KMS-11 (cell line): ENCODE results near the gene SETD1A.
A peak's percentile ranks its signal among the peaks of the same experiment; 100 is the strongest.

Experiments used
- H2AFZ ChIP-seq: fragments of 200-600 bp; sonication (generic); 2 replicates; pipeline ENCODE4 v1.6.1; 2016; ENCODE audit warnings: antibody characterized with exemption, mixed run types, low read depth
- H3K27ac ChIP-seq: fragments of 200-600 bp; sonication (generic); 2 replicates; pipeline ENCODE4 v1.6.1; 2016; ENCODE audit warnings: mild to moderate bottlenecking, mixed run types
- H3K27me3 ChIP-seq: fragments of 200-600 bp; sonication (generic); 2 replicates; pipeline ENCODE4 v1.6.1; 2017; ENCODE audit warnings: mild to moderate bottlenecking, low read depth, mixed run types, moderate library complexity; ENCODE audit not compliant: insufficient read depth
- H3K36me3 ChIP-seq: fragments of 200-600 bp; sonication (generic); 2 replicates; pipeline ENCODE4 v1.6.1; 2017; ENCODE audit warnings: mild to moderate bottlenecking, mixed run types; ENCODE audit not compliant: insufficient read depth
- H3K4me1 ChIP-seq: fragments of 200-600 bp; sonication (generic); 2 replicates; pipeline ENCODE4 v1.6.1; 2016; ENCODE audit warnings: mild to moderate bottlenecking, low read depth, mixed run types; ENCODE audit not compliant: poor library complexity, severe bottlenecking
- H3K4me2 ChIP-seq: fragments of 200-600 bp; sonication (generic); 2 replicates; pipeline ENCODE4 v1.7.0; 2016; ENCODE audit warnings: mild to moderate bottlenecking, mixed run types
- H3K4me3 ChIP-seq: fragments of 200-600 bp; sonication (generic); IDR thresholded peaks from 2 replicates; pipeline ENCODE4 v1.6.1; 2017; ENCODE audit warnings: low read depth, low read length, mixed read lengths; ENCODE audit not compliant: insufficient read depth
- H3K79me2 ChIP-seq: fragments of 200-600 bp; sonication (generic); 2 replicates; pipeline ENCODE4 v1.6.1; 2016; ENCODE audit warnings: low read depth, mixed run types; ENCODE audit not compliant: insufficient read depth
- H3K9ac ChIP-seq: fragments of 200-600 bp; sonication (generic); 2 replicates; pipeline ENCODE4 v1.6.1; 2016; ENCODE audit warnings: mild to moderate bottlenecking, mixed run types
- H4K20me1 ChIP-seq: fragments of 200-600 bp; sonication (generic); 2 replicates; pipeline ENCODE4 v1.6.1; 2016; ENCODE audit warnings: mild to moderate bottlenecking, mixed run types; ENCODE audit not compliant: insufficient read depth
- TF ChIP-seq, protein P1 (sequence below): fragments of 200-600 bp; sonication (generic); conservative IDR thresholded peaks from 2 replicates; pipeline ENCODE4 v1.6.1; 2017; ENCODE audit warnings: low read depth, mild to moderate bottlenecking, antibody characterized with exemption, low read length, moderate library complexity, mixed read lengths

SETD1A gene

DNA sequence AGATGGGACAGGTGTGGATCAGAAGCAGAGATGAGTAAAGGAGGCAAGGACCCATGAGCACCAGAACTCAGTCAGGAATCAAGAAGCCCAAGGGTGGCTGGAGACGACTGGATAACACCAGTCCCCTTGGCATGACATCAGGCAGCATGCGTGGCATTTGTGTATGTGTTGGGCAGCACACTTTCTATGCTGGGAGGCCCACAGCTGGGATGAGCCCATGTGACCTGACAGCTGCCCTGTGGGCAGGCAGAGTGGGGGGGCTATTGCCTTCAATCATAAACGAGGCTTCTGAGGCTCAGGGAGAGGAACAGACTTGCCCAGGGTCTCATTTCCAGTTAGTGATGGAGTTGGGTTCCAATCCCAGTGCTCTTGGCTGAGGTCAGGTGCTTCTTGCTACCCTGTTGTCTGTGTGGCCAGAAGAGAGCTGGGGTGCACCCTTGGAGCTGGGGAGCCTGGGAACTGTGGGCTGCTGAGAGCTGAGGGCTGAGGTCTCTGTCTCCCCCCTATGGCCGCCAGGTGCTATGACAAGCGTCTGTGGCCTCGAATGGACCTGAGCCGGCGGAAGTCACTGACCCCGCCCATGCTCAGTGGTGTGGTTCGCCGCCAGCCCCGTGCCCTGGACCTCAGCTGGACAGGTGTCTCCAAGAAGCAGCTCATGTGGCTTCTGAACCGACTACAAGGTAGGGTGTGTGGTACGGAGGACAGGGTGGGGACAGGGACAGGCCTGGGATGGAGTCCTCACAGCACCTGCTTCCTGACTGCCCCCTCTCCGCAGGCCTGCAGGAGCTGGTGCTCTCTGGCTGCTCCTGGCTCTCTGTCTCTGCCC is 15.7 kb upstream of the SETD1A start:
- 0 out of 2 replicates have a peak overlapping the region, but pooled peaks have one; percentile 4 for H3K9ac ChIP-seq
- H3K4me3 ChIP-seq = no peak overlapping the region
- H3K36me3 ChIP-seq = no peaks in the 10 kb centered on the region
- no peaks in the 10 kb centered on the region for H4K20me1 ChIP-seq
- H2AFZ ChIP-seq = peak overlapping the region; percentile 48; the same call in 1 of the 2 replicates
- peaks cover 24% of the 10 kb centered on the region for H3K4me1 ChIP-seq
- no peaks in the 10 kb centered on the region for H3K27me3 ChIP-seq
- no peaks in the 10 kb centered on the region for H3K79me2 ChIP-seq
- peak overlapping the region; percentile 66 for H3K4me2 ChIP-seq
- TF ChIP-seq, protein P1, sequence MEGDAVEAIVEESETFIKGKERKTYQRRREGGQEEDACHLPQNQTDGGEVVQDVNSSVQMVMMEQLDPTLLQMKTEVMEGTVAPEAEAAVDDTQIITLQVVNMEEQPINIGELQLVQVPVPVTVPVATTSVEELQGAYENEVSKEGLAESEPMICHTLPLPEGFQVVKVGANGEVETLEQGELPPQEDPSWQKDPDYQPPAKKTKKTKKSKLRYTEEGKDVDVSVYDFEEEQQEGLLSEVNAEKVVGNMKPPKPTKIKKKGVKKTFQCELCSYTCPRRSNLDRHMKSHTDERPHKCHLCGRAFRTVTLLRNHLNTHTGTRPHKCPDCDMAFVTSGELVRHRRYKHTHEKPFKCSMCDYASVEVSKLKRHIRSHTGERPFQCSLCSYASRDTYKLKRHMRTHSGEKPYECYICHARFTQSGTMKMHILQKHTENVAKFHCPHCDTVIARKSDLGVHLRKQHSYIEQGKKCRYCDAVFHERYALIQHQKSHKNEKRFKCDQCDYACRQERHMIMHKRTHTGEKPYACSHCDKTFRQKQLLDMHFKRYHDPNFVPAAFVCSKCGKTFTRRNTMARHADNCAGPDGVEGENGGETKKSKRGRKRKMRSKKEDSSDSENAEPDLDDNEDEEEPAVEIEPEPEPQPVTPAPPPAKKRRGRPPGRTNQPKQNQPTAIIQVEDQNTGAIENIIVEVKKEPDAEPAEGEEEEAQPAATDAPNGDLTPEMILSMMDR = peak; percentile 94
- peak overlapping the region; percentile 12; the same call in 1 of the 2 replicates for H3K27ac ChIP-seq

DNA sequence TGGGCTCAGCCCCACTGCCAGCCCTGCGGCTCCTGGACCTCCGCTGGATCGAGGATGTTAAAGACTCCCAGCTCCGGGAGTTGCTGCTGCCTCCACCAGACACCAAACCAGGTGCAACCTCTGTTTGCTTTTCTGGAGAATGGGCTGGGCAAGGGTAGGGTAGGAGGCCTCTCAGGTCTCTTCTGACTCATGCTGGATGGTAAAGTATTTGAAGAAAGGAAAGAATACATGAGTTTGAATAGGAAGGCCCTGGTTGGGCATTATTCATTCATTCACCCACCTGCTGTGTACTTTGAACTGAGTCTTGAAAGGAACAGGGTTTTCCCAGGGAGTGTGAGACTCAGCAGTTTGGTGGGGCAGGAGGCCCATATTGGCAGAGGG is 15.1 kb upstream of the SETD1A start:
- no peaks in the 10 kb centered on the region for H4K20me1 ChIP-seq
- no peaks in the 10 kb centered on the region for H3K36me3 ChIP-seq
- H3K4me1 ChIP-seq = peaks cover 24% of the 10 kb centered on the region
- 0 out of 2 replicates have a peak overlapping the region, but pooled peaks have one; percentile 4 for H3K9ac ChIP-seq
- no peaks in the 10 kb centered on the region for H3K79me2 ChIP-seq
- peak overlapping the region; percentile 48; the same call in 1 of the 2 replicates for H2AFZ ChIP-seq
- no peak overlapping the region for H3K4me3 ChIP-seq
- H3K27me3 ChIP-seq = no peaks in the 10 kb centered on the region
- peak overlapping the region; percentile 66 for H3K4me2 ChIP-seq
- TF ChIP-seq, protein P1 = no peak
- H3K27ac ChIP-seq = peak overlapping the region; percentile 6; the same call in 1 of the 2 replicates

DNA sequence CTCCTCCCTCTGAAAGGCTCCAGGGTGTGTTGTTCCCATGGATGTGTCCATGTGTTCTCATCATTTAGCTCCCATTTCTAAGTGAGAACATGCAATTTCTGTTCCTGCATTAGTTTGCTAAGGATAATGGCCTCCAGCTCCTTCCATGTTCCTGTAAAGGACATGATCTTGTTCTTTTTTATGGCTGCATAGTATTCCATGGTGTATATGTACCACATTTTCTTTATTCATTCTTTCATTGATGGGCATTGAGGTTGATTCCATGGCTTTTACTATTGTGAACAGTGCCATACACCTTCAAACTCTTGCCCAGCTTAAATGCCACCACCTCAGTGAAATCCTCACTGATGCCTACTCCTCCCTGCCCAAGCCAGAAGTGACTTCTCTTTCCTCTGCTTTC is 13.2 kb upstream of the SETD1A start:
- H3K27me3 ChIP-seq = no peaks in the 10 kb centered on the region
- no peak overlapping the region for H3K9ac ChIP-seq
- H3K4me2 ChIP-seq = no peak overlapping the region
- no peaks in the 10 kb centered on the region for H4K20me1 ChIP-seq
- H3K27ac ChIP-seq = no peak overlapping the region
- H3K4me1 ChIP-seq = peaks cover 24% of the 10 kb centered on the region
- no peaks in the 10 kb centered on the region for H3K79me2 ChIP-seq
- H2AFZ ChIP-seq = no peak overlapping the region
- H3K36me3 ChIP-seq = no peaks in the 10 kb centered on the region
- TF ChIP-seq, protein P1 = no peak
- no peak overlapping the region for H3K4me3 ChIP-seq

DNA sequence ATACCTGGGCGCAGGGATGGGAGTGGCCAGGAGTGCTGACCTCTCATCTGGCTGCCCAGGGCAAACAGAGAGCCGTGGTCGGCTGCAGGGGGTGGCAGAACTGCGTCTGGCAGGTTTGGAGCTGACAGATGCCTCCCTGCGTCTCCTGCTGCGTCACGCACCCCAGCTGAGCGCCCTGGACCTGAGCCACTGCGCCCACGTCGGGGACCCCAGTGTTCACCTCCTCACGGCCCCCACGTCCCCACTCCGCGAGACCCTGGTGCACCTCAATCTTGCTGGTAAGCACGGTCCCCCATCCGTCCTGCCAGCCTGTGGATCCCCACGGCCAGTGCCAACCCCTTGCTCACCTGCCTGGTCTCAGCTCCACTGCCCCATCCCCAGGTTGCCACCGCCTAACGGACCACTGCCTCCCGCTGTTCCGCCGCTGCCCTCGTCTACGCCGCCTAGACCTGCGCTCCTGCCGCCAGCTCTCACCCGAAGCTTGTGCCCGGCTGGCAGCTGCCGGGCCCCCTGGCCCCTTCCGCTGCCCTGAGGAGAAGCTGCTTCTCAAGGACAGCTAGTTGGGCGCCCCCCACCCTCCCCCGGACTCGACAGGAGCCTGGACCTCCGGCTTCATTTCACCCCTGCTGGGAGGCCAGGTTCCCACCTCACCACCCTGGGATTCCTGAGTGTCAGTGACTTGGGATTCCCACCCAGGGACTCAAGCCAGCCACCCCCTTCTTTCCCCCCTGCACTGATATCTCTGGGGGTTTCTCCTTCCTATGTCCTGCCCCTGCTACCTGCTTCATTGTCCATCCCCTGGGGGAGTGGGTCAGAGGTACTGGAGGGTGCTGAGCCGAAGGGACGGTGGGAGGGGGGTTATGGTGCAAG is 10.6 kb upstream of the SETD1A start:
- Histone ChIP-seq H3K27me3 (no peaks in the 10 kb centered on the region), H3K27ac (no peak overlapping the region), H3K4me2 (no peak overlapping the region), H4K20me1 (no peaks in the 10 kb centered on the region), H3K4me3 (no peak overlapping the region), H3K4me1 (peaks cover 30% of the 10 kb centered on the region), H3K9ac (no peak overlapping the region), H2AFZ (no peak overlapping the region), H3K36me3 (no peaks in the 10 kb centered on the region), H3K79me2 (no peaks in the 10 kb centered on the region; the same call in 1 of the 2 replicates)
- TF ChIP-seq, protein P1 = no peak
